Keratinocyte (primary cell): ENCODE data around the gene NECTIN1.

Source experiments
- CTCF ChIP-seq, 3 experiments: IDR thresholded peaks in 1 of 3; conservative IDR thresholded peaks in 1 of 3; optimal IDR thresholded peaks in 1 of 3; 2 replicates in 2 of 3; 3 replicates in 1 of 3; pipeline versions ENCODE3 to v1.5.1; 2011; ENCODE audit warnings: low read length in 3 of 3, mild to moderate bottlenecking in 3 of 3, moderate library complexity in 2 of 3, control low read depth in 1 of 3, inconsistent platforms in 1 of 3; ENCODE audit not compliant: insufficient read depth in 2 of 3; ENCODE audit errors: extremely low read depth in 1 of 3
- EZH2 ChIP-seq: IDR thresholded peaks from one replicate; pipeline ENCODE4 v1.6.1; 2012; ENCODE audit warnings: inconsistent platforms, mild to moderate bottlenecking, low read length, moderate library complexity

- peak in 2 of 3 experiments; percentile 86 to 89 for TF ChIP-seq CTCF (optimal IDR thresholded peaks at IDR 0.05 in 1 of 3, IDR thresholded peaks at IDR 0.05 in 1 of 3, conservative IDR thresholded peaks at IDR 0.05 in 1 of 3; ENCODE audit: extremely low read depth in 1 of 3, insufficient read depth in 2 of 3, low read length in 3 of 3)
- no peak for TF ChIP-seq EZH2
These were observed at the start of gene NECTIN1 for GRCh38 chr11:119728651-119729580.
